ENCODE measurements around the gene DCAKD. TPM values are rescaled to one million over a fixed set of nuclear protein-coding genes. Genes with fewer than 3 reads are reported as not detected.

The DCAKD gene, protein sequence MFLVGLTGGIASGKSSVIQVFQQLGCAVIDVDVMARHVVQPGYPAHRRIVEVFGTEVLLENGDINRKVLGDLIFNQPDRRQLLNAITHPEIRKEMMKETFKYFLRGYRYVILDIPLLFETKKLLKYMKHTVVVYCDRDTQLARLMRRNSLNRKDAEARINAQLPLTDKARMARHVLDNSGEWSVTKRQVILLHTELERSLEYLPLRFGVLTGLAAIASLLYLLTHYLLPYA
- 48.3 and 53.2 TPM in 2 replicates for total RNA-seq (2021)
- long read RNA-seq, transcript DCAKD-205 (5 exons, 990 nt) = major isoform, 116 of 192 reads
- long read RNA-seq, transcript DCAKD-208 (5 exons, 2,054 nt) = minor isoform, 9 of 192 reads
- long read RNA-seq, transcript DCAKD-202 (5 exons, 2,030 nt) = minor isoform, 43 of 192 reads
- long read RNA-seq, partial matches to known transcripts = 2 of 192 reads
- long read RNA-seq, other reads (novel, unspliced or antisense) = 18 of 192 reads

DNA sequence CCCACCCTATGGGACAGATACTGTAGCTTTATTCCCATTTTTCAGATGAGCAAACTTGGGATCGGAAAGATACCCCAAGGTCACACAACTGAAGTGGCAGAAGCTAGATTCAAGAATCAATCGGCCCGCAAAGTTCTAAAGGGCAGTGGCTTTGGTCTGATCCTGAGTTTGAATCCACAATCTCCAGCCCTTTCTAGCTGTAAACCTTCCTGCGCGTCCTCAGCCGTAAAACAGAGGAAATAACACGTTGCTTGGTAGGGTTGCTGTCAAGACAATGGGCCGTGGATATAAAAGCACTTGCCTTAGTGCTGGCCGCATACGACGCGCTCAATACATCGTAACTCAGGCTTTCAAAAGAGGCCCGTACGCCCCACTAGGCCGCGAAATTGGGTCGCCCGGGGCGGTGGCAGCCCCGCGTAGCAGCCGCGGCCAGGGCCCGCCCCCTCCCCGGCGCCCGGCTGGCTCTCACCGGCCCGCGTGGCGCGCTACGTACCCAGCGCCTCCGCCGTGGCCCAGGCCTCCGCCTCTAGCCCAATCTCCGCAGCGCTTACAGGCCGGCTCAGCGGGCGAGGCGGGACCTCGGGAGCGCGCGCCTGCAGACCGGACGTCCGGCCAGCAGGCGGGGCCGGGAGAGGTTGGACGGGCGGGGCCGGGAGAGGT is at the start of gene DCAKD:
Gene DCAKD (minus strand): TSS at position 573 of the 660 bp plus-strand sequence. CDS start 16,747 bp downstream, outside the sequence.
- Histone ChIP-seq H3K18ac (ENCODE audit: insufficient read length, low read depth, low read length) (peak within 1 kb of the TSS; percentile 78), H3K14ac (ENCODE audit: insufficient read depth, low read length) (peak within 1 kb of the TSS; percentile 53; the same call in 1 of the 2 replicates), H3K27me3 (ENCODE audit: insufficient read depth, low read length) (no peaks in the 10 kb centered on the region), H3K4me2 (ENCODE audit: insufficient read depth, insufficient read length, low read length) (peak within 1 kb of the TSS; percentile 83), H2BK12ac (ENCODE audit: insufficient read length, low read depth, low read length) (no peak within 1 kb of the TSS), H2BK5ac (ENCODE audit: insufficient read length, low read length) (no peak within 1 kb of the TSS), H3K79me1 (ENCODE audit: insufficient read depth, low read depth, low read length, poor library complexity, severe bottlenecking) (no peaks in the 10 kb centered on the region), H3K4ac (ENCODE audit: low read depth, low read length) (no peak within 1 kb of the TSS), H3K9me3 (ENCODE audit: control insufficient read depth, low read depth, low read length) (no peaks in the 10 kb centered on the region), H2AK5ac (ENCODE audit: insufficient read length, low read length) (no peak within 1 kb of the TSS), H3K79me2 (ENCODE audit: insufficient read depth, low read length) (peaks cover 2% of the 10 kb centered on the region; the same call in 1 of the 2 replicates), H4K8ac (replicated peaks; ENCODE audit: insufficient read length, low read depth, low read length) (no peak within 1 kb of the TSS), H4K20me1 (ENCODE audit: control insufficient read depth, insufficient read depth, insufficient read length) (no peaks in the 10 kb centered on the region), H3K27ac (ENCODE audit: insufficient read length, low read depth, low read length) (peak within 1 kb of the TSS; percentile 83), H3K56ac (ENCODE audit: insufficient read length, low read depth, low read length) (no peak within 1 kb of the TSS), H3T11ph (ENCODE audit: low read length) (no peak within 1 kb of the TSS), H2BK120ac (ENCODE audit: low read depth, low read length, poor library complexity, severe bottlenecking) (no peak within 1 kb of the TSS), H4K5ac (ENCODE audit: insufficient read length, low read depth, low read length) (no peak within 1 kb of the TSS), H4K91ac (ENCODE audit: insufficient read length, low read depth, low read length) (no peak within 1 kb of the TSS), H2AFZ (ENCODE audit: low read length) (no peak within 1 kb of the TSS), H3K23me2 (ENCODE audit: insufficient read length, low read depth, low read length, poor library complexity, severe bottlenecking) (peaks cover 13% of the 10 kb centered on the region), H3K9ac (ENCODE audit: extremely low read depth, insufficient read length, low read length) (peak within 1 kb of the TSS; percentile 93), H2BK20ac (ENCODE audit: low read depth, low read length, poor library complexity, severe bottlenecking) (no peak within 1 kb of the TSS), H3K23ac (ENCODE audit: insufficient read length, low read depth, low read length) (no peak within 1 kb of the TSS), H3K4me1 (ENCODE audit: insufficient read depth, low read length) (no peaks in the 10 kb centered on the region; the same call in 1 of the 2 replicates), H2BK15ac (ENCODE audit: low read depth, low read length) (no peak within 1 kb of the TSS)
- DNase-seq = peak; percentile 98
- no peaks in the 10 kb centered on the region for H3K9me3 Mint-ChIP-seq
- peaks cover 18 to 20% of the 10 kb centered on the region in 2 experiments for H3K4me1 Mint-ChIP-seq
- TF ChIP-seq, protein P1, sequence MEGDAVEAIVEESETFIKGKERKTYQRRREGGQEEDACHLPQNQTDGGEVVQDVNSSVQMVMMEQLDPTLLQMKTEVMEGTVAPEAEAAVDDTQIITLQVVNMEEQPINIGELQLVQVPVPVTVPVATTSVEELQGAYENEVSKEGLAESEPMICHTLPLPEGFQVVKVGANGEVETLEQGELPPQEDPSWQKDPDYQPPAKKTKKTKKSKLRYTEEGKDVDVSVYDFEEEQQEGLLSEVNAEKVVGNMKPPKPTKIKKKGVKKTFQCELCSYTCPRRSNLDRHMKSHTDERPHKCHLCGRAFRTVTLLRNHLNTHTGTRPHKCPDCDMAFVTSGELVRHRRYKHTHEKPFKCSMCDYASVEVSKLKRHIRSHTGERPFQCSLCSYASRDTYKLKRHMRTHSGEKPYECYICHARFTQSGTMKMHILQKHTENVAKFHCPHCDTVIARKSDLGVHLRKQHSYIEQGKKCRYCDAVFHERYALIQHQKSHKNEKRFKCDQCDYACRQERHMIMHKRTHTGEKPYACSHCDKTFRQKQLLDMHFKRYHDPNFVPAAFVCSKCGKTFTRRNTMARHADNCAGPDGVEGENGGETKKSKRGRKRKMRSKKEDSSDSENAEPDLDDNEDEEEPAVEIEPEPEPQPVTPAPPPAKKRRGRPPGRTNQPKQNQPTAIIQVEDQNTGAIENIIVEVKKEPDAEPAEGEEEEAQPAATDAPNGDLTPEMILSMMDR (conservative IDR thresholded peaks at IDR 0.05) = no peak
- H3K36me3 Mint-ChIP-seq (ENCODE audit: insufficient read depth in 1 of 3, low read depth in 3 of 3) = peaks cover 2 to 8% (median 7%) of the 10 kb centered on the region in 3 experiments; a peak in 5 of 7 replicates
- no CpG with 5 or more reads among the region's 56 CpGs for WGBS (ENCODE audit: extremely low coverage, insufficient read length, low lambda C conversion rate)
- H3K4me3 Mint-ChIP-seq = peak within 1 kb of the TSS; percentile 87
- peak within 1 kb of the TSS; percentile 89 to 92 (median 91); a peak in 6 of 7 replicates for H3K27ac Mint-ChIP-seq
- no peaks in the 10 kb centered on the region for H3K27me3 Mint-ChIP-seq (ENCODE audit: low read depth)

All from H9 (cell line).